Mucosa of descending colon (tissue), 3 donors: Measurements from ENCODE around the gene AGAP1. TPM values are rescaled to one million over a fixed set of nuclear protein-coding genes. Genes with fewer than 3 reads are reported as not detected.
A peak's percentile ranks its signal among the peaks of the same experiment; 100 is the strongest.

Experiments
- ATAC-seq: fragments of 200-7000 bp; cut with Tn5 transposase; one replicate; pipeline ENCODE4 v1.9.1; 2020; ENCODE audit warnings: mild to moderate bottlenecking, moderate library complexity
- DNase-seq, 3 donors: peaks; one replicate each; pipeline ENCODE4 v3.0.0-alpha.2; 2020
- H3K36me3 ChIP-seq: fragments of 200-600 bp; one replicate; pipeline ENCODE4 v1.8.0; 2021; ENCODE audit warnings: low read depth, mild to moderate bottlenecking
- H3K4me1 ChIP-seq: fragments of 200-600 bp; one replicate; pipeline ENCODE4 v1.8.0; 2021; ENCODE audit warnings: low read depth, mild to moderate bottlenecking
- H3K4me3 ChIP-seq: fragments of 200-600 bp; one replicate; pipeline ENCODE4 v1.8.0; 2021; ENCODE audit warnings: mild to moderate bottlenecking
- H3K9me3 ChIP-seq: fragments of 200-600 bp; one replicate; pipeline ENCODE4 v1.8.0; 2021; ENCODE audit warnings: mild to moderate bottlenecking
- CTCF ChIP-seq: fragments of 200-600 bp; IDR thresholded peaks from one replicate; pipeline ENCODE4 v1.8.0; 2022; ENCODE audit warnings: antibody characterized with exemption, mild to moderate bottlenecking
- intact Hi-C, 2 donors: fragments of 100-400 bp; cut with DNase I in 1 of 2; cut with micrococcal nuclease in 1 of 2; formaldehyde crosslinking; loops; one replicate each; pipeline versions ENCODE4 v1.11.0 to v1.11.1; 2022; cut with DNase I, micrococcal nuclease
- total RNA-seq, 3 donors: library from RNA; stranded (reverse); fragmentation: NEBNext Ultra II Directional in 2 of 3; extraction: Animal tissue kit (Norgen Biotek cat#: 25700) in 2 of 3; gene quantifications; one replicate each; pipeline versions ENCODE4 v1.2.1 to v1.2.4, GENCODE V29; 2021 to 2023
- donor health status: DM: no; HTN: no; CAD: no; lungs with moderate emphysema.
- donor health status: DM: no; HTN: no; CAD: no.
- donor health status: DM: no; HTN: yes; CAD: no.

The AGAP1 gene
- total RNA-seq, 3 donors from 2014 or later: 68.1 to 112 (median 88.9) TPM

DNA sequence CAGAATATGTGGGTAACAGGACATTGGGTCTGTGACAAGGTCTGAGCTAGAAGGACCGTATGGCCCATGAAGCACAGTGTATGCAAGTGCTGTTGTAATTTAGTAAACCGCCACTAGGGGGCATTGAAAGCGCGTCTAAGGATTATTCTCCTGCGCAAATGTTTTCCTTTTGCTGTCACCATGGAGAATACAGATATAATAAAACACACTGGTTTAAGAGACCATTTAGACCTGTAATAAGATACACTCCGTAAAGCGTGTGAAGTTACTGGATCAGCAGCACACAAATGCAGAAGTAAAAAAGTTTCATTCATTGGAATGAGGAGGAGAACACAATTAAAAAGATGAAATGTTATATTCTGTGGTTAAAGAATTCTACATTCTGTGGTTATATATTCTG, 272.4 kb downstream of the AGAP1 start:
- Histone ChIP-seq H3K9me3 (no peaks in the 10 kb centered on the region), H3K4me3 (no peak overlapping the region), H3K36me3 (no peaks in the 10 kb centered on the region), H3K4me1 (no peaks in the 10 kb centered on the region)
- ATAC-seq (peak; percentile 96), DNase-seq (peak in 1 of 3 donors; percentile 92)
- peak; percentile 75 for TF ChIP-seq CTCF
- intact Hi-C loops: loop anchor here in 1 of 2 donors (5.0 kb wide), 1 partner anchor 416 kb away; no protein-coding TSS in a partner anchor

DNA sequence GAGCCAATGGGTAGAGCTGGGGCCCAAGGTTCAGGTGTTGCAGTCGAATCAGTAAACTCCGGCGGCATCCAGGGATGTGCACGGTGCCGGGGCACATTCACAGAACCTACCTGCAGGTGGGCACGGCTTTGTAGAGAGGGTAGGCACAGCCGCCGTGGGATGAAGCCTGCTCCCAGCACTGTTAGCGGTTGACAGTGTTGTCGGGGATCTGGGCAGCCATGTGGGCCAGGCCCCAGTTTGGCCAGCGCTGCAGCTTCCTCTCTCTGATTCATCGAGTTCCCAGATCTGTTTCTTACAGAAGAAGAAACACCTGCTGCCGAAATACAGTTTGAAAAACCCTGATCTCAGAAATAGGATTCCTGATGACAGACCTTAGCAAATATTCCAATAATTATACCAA, 274.8 kb downstream of the AGAP1 start:
- ATAC-seq (no peak), DNase-seq (no peak)
- H3K4me1 ChIP-seq: no peaks in the 10 kb centered on the region
- H3K4me3 ChIP-seq: no peak overlapping the region
- intact Hi-C loops: loop anchor here in 1 of 2 donors (5.0 kb wide), 1 partner anchor 414 kb away; no protein-coding TSS in a partner anchor
- H3K36me3 ChIP-seq: no peaks in the 10 kb centered on the region
- TF ChIP-seq CTCF: no peak
- no peaks in the 10 kb centered on the region for H3K9me3 ChIP-seq

DNA sequence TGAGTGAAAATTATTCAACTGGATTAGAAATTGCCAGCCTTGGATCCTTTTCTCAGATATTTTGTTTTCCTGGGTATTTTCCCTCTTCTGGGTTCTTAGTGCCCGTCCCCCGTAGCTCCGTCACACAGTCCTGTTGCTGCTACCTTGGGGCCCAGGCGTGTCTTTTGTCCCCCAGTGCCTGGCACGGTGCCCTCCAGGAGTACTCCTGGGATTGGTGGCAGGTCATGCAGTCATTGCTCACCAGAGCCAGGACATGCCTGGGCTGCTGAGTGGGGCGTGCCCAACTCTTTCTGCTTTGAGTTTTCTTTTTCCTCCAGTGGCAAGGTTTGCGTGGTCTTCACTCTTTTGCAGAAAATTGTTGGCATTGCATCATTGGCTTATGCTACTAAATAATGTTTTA, 275.2 kb downstream of the AGAP1 start:
- no peaks in the 10 kb centered on the region for H3K36me3 ChIP-seq
- H3K9me3 ChIP-seq: no peaks in the 10 kb centered on the region
- no peak for DNase-seq
- ATAC-seq: no peak
- no peak overlapping the region for H3K4me3 ChIP-seq
- intact Hi-C loops: loop anchor here in 1 of 2 donors (5.0 kb wide), 1 partner anchor 413 kb away; no protein-coding TSS in a partner anchor
- TF ChIP-seq CTCF: no peak
- no peaks in the 10 kb centered on the region for H3K4me1 ChIP-seq

- Histone ChIP-seq H3K36me3 (no peaks in the 10 kb centered on the region), H3K4me1 (no peaks in the 10 kb centered on the region), H3K9me3 (no peaks in the 10 kb centered on the region), H3K4me3 (no peak overlapping the region)
- no peak for DNase-seq
- TF ChIP-seq CTCF: no peak
- intact Hi-C loops: no loop called here
- peak; percentile 24 for ATAC-seq
Observed at GRCh38 chr2:235770909-235771820, 277.3 kb downstream of the AGAP1 start.

DNA sequence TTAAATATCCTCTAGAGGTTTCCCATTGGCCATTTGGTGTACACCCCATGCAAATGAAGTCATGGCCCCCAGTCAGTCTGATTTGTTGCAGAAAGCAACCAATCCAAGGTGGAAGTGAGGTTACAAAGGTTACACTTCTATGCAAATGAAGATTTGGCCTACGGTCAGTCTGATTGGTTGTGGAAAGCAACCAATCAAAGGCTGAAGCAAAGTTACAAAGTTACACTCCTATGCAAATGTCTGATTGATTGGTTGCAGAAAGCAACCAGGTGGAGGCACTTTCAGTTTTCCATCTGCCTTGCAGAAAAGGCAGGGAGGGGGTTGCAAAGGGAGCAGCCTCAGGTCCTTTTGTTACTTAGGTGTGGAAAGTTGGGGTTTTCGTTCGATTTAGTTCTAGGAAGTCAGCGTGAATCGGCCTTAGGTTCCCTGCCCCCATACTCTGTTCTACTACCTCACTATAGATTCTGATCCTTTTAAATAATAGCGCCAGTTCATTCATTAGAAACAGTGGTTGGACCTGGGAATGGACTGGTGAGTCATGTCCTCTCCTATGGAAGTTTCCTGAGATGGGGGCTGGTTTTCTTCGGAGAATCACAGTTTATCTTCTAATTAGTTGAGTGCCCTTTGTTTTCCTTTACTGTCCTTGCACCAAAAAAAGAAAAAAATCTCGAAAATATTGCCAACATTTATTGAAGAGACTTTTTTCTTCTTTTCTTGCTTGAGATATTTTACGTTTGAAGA, 279.5 kb downstream of the AGAP1 start:
- Histone ChIP-seq H3K4me3 (no peak overlapping the region), H3K36me3 (no peaks in the 10 kb centered on the region), H3K9me3 (no peaks in the 10 kb centered on the region), H3K4me1 (no peaks in the 10 kb centered on the region)
- ATAC-seq (peak; percentile 59), DNase-seq (no peak)
- intact Hi-C loops: no loop called here
- TF ChIP-seq CTCF: no peak
